ENCODE results near the gene RYR1.

The RYR1 gene

DNA sequence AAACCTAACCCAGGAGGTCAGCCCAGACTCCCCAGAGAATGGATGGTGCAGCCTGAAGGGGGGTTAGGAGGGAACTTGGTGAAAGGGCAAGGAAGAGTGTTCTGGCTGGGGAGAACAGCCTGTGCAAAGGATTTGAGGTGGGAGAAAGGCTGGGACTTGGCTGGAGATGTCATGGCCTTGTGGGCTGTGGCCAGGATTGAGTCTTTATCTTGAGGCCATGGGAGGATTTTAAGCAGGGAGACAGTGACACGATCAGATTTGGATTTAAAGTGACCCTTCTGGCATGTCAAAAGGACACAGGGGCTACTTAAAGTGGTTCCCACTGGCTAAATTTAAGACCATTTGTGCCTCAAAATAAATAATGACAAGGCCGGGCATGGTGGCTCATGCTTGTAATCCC lies 154.6 kb downstream of the RYR1 start:
- H3K79me2 ChIP-seq (ENCODE audit: control insufficient read depth, low read length): no peaks in the 10 kb centered on the region
- H3K27ac ChIP-seq (ENCODE audit: low read depth, low read length): no peak overlapping the region
- H3K9me3 ChIP-seq (ENCODE audit: control insufficient read depth, insufficient read depth, low read length): no peaks in the 10 kb centered on the region
- TF ChIP-seq EZH2phosphoT487 (IDR thresholded peaks at IDR 0.05; ENCODE audit: borderline replicate concordance, low read length): no peak
- TF ChIP-seq CTCF (IDR thresholded peaks at IDR 0.05; ENCODE audit: low read depth, low read length, poor library complexity, severe bottlenecking): no peak
- H3K36me3 ChIP-seq (ENCODE audit: control insufficient read depth, low read length): peaks cover 7% of the 10 kb centered on the region
- H3K27me3 ChIP-seq (ENCODE audit: control insufficient read depth, low read length): no peaks in the 10 kb centered on the region
- no peaks in the 10 kb centered on the region for H3K9me2 ChIP-seq (replicated peaks; ENCODE audit: control insufficient read depth, low read length)
- H3F3A ChIP-seq (ENCODE audit: control insufficient read depth, insufficient read depth): no peaks in the 10 kb centered on the region; the same call in 1 of the 2 replicates
- no peak overlapping the region for H3K4me2 ChIP-seq (ENCODE audit: low read length)
- no peaks in the 10 kb centered on the region for H4K20me1 ChIP-seq (ENCODE audit: control insufficient read depth, insufficient read depth, low read depth, low read length)
- peaks cover 9% of the 10 kb centered on the region for H3K4me1 ChIP-seq (ENCODE audit: control insufficient read depth, low read length)
- H3K4me3 ChIP-seq (ENCODE audit: low read length): no peak overlapping the region

- Histone ChIP-seq H3K9me2 (replicated peaks; ENCODE audit: control insufficient read depth, low read length) (no peaks in the 10 kb centered on the region), H3K27me3 (ENCODE audit: control insufficient read depth, low read length) (no peaks in the 10 kb centered on the region), H3K27ac (ENCODE audit: low read depth, low read length) (no peak overlapping the region), H3K4me3 (ENCODE audit: low read length) (no peak overlapping the region), H3K4me1 (ENCODE audit: control insufficient read depth, low read length) (no peaks in the 10 kb centered on the region), H4K20me1 (ENCODE audit: control insufficient read depth, insufficient read depth, low read depth, low read length) (no peaks in the 10 kb centered on the region), H3K36me3 (ENCODE audit: control insufficient read depth, low read length) (peaks cover 37% of the 10 kb centered on the region), H3K9me3 (ENCODE audit: control insufficient read depth, insufficient read depth, low read length) (no peaks in the 10 kb centered on the region), H3K4me2 (ENCODE audit: low read length) (no peak overlapping the region), H3K79me2 (ENCODE audit: control insufficient read depth, low read length) (no peaks in the 10 kb centered on the region), H3F3A (ENCODE audit: control insufficient read depth, insufficient read depth) (no peaks in the 10 kb centered on the region)
- TF ChIP-seq EZH2phosphoT487 (IDR thresholded peaks at IDR 0.05; ENCODE audit: borderline replicate concordance, low read length) (no peak), CTCF (IDR thresholded peaks at IDR 0.05; ENCODE audit: low read depth, low read length, poor library complexity, severe bottlenecking) (no peak)
These were observed 159.4 kb downstream of the RYR1 start for GRCh38 chr19:38592940-38593339.

GRCh38 chr19:38596057-38596981 lies 162.8 kb downstream of the RYR1 start:
- H3K27me3 ChIP-seq (ENCODE audit: control insufficient read depth, low read length): no peaks in the 10 kb centered on the region
- no peaks in the 10 kb centered on the region for H4K20me1 ChIP-seq (ENCODE audit: control insufficient read depth, insufficient read depth, low read depth, low read length)
- H3K9me2 ChIP-seq (replicated peaks; ENCODE audit: control insufficient read depth, low read length): no peaks in the 10 kb centered on the region
- H3K9me3 ChIP-seq (ENCODE audit: control insufficient read depth, insufficient read depth, low read length): no peaks in the 10 kb centered on the region
- TF ChIP-seq EZH2phosphoT487 (IDR thresholded peaks at IDR 0.05; ENCODE audit: borderline replicate concordance, low read length) (no peak), CTCF (IDR thresholded peaks at IDR 0.05; ENCODE audit: low read depth, low read length, poor library complexity, severe bottlenecking) (no peak)
- H3K4me1 ChIP-seq (ENCODE audit: control insufficient read depth, low read length): no peaks in the 10 kb centered on the region
- no peak overlapping the region for H3K27ac ChIP-seq (ENCODE audit: low read depth, low read length)
- H3F3A ChIP-seq (ENCODE audit: control insufficient read depth, insufficient read depth): no peaks in the 10 kb centered on the region
- H3K36me3 ChIP-seq (ENCODE audit: control insufficient read depth, low read length): peaks cover 44% of the 10 kb centered on the region
- no peak overlapping the region for H3K4me2 ChIP-seq (ENCODE audit: low read length)
- H3K4me3 ChIP-seq (ENCODE audit: low read length): no peak overlapping the region
- H3K79me2 ChIP-seq (ENCODE audit: control insufficient read depth, low read length): no peaks in the 10 kb centered on the region
